Neural cell (in vitro differentiated cells): ENCODE results near the gene HOMER2. TPM values are rescaled to one million over a fixed set of nuclear protein-coding genes. Genes with fewer than 3 reads are reported as not detected.

ENCODE experiments used
- H2AFZ ChIP-seq: fragments of 200-600, 300-800 bp; sonication (generic), shearing (Covaris generic); 2 replicates; pipeline ENCODE4 v1.6.0; 2014; ENCODE audit warnings: low read depth, mild to moderate bottlenecking, antibody characterized with exemption, low read length, moderate library complexity
- H3F3A ChIP-seq: fragments of 200-600 bp; shearing (Covaris generic); 2 replicates; pipeline ENCODE4 v1.6.1; 2016; ENCODE audit warnings: mild to moderate bottlenecking, moderate library complexity, mixed read lengths, antibody characterized with exemption, low read length; ENCODE audit not compliant: insufficient read depth, poor library complexity, severe bottlenecking
- H3K27ac ChIP-seq: fragments of 200-600, 300-800 bp; sonication (generic), shearing (Covaris generic); 2 replicates; pipeline ENCODE4 v1.5.1; 2014; ENCODE audit warnings: mild to moderate bottlenecking, low read length, moderate library complexity
- H3K27me3 ChIP-seq: fragments of 300-800, 200-600 bp; sonication (generic), shearing (Covaris generic); 2 replicates; pipeline ENCODE4 v1.6.0; 2014; ENCODE audit warnings: mild to moderate bottlenecking, low read depth, low read length, moderate library complexity; ENCODE audit not compliant: insufficient read depth
- H3K36me3 ChIP-seq: fragments of 300-800, 200-600 bp; sonication (generic), shearing (Covaris generic); 2 replicates; pipeline ENCODE4 v1.5.1; 2014; ENCODE audit warnings: mild to moderate bottlenecking, antibody characterized with exemption, low read length, moderate library complexity; ENCODE audit not compliant: insufficient read depth
- H3K4me2 ChIP-seq: fragments of 300-800, 200-600 bp; sonication (generic), shearing (Covaris generic); 2 replicates; pipeline ENCODE4 v1.6.0; 2014; ENCODE audit warnings: mild to moderate bottlenecking, low read length
- H3K4me3 ChIP-seq: fragments of 300-800, 200-600 bp; sonication (generic), shearing (Covaris generic); 2 replicates; pipeline ENCODE4 v1.5.1; 2014; ENCODE audit warnings: mild to moderate bottlenecking, low read length, moderate library complexity
- H3K79me2 ChIP-seq: fragments of 200-600 bp; shearing (Covaris generic); replicated peaks from 2 replicates; pipeline ENCODE4 v1.6.0; 2014; ENCODE audit warnings: mild to moderate bottlenecking, low read length, moderate library complexity; ENCODE audit not compliant: insufficient read depth
- H3K9ac ChIP-seq: fragments of 300-800, 200-600 bp; sonication (generic), shearing (Covaris generic); 2 replicates; pipeline ENCODE4 v1.6.1; 2016; ENCODE audit warnings: mild to moderate bottlenecking, low read length, mixed read lengths
- H3K9me2 ChIP-seq: fragments of 200-600 bp; shearing (Covaris generic); 2 replicates; pipeline ENCODE4 v1.6.1; 2016; ENCODE audit warnings: mild to moderate bottlenecking, low read length, mixed read lengths; ENCODE audit not compliant: insufficient read depth
- H3K9me3 ChIP-seq: fragments of 200-600, 300-800 bp; sonication (generic), shearing (Covaris generic); 2 replicates; pipeline ENCODE4 v1.6.1; 2016; ENCODE audit warnings: mild to moderate bottlenecking, mixed run types, low read length, moderate library complexity, mixed read lengths
- H4K20me1 ChIP-seq: fragments of 200-600 bp; shearing (Covaris generic); 2 replicates; pipeline ENCODE4 v1.6.1; 2016; ENCODE audit warnings: mild to moderate bottlenecking, mixed run types; ENCODE audit not compliant: insufficient read depth
- CTCF ChIP-seq: fragments of 450-650 bp; IDR thresholded peaks from 2 replicates; pipeline ENCODE4 v1.5.1; 2014; ENCODE audit warnings: antibody characterized with exemption, mild to moderate bottlenecking, moderate library complexity; ENCODE audit not compliant: poor library complexity, severe bottlenecking
- EP300 ChIP-seq: fragments of 450-650 bp; conservative IDR thresholded peaks from 2 replicates; pipeline ENCODE4 v1.6.1; 2014; ENCODE audit warnings: antibody characterized with exemption, mild to moderate bottlenecking, moderate library complexity; ENCODE audit not compliant: poor library complexity, severe bottlenecking
- EZH2 ChIP-seq: fragments of 200-600, 300-800 bp; shearing (Covaris generic), sonication (generic); IDR thresholded peaks from 2 replicates; pipeline ENCODE4 v1.6.1; 2014; ENCODE audit warnings: antibody characterized with exemption, low read length, borderline replicate concordance, mild to moderate bottlenecking; ENCODE audit not compliant: insufficient read depth, poor library complexity, severe bottlenecking
- MXI1 ChIP-seq: fragments of 450-650 bp; conservative IDR thresholded peaks from 2 replicates; pipeline ENCODE4 v1.6.1; 2014; ENCODE audit warnings: antibody characterized with exemption, mild to moderate bottlenecking; ENCODE audit not compliant: poor library complexity, severe bottlenecking
- POLR2AphosphoS5 ChIP-seq: IDR thresholded peaks from 2 replicates; pipeline ENCODE4 v1.6.1; 2012
- RAD21 ChIP-seq: fragments of 450-650 bp; conservative IDR thresholded peaks from 2 replicates; pipeline ENCODE4 v1.6.1; 2014; ENCODE audit warnings: antibody characterized with exemption, mild to moderate bottlenecking, moderate library complexity
- REST ChIP-seq: IDR thresholded peaks from 2 replicates; pipeline ENCODE4 v1.6.1; 2012; ENCODE audit warnings: borderline replicate concordance
- SMC3 ChIP-seq: fragments of 450-650 bp; conservative IDR thresholded peaks from 2 replicates; pipeline ENCODE4 v1.6.1; 2014; ENCODE audit warnings: antibody characterized with exemption, mild to moderate bottlenecking, moderate library complexity; ENCODE audit not compliant: poor library complexity
- TAF1 ChIP-seq: IDR thresholded peaks from 2 replicates; pipeline ENCODE4 v1.6.1; 2012; ENCODE audit warnings: low read depth
- polyA plus RNA-seq: library from polyadenylated mRNA; depleted of rRNA; stranded (reverse); fragments of >200 nt; gene quantifications from 2 replicates; pipeline ENCODE4 v1.2.3, GENCODE V29; 2014

The HOMER2 gene
- polyA plus RNA-seq, 1 donor from 2014 or later = 21.7 TPM

DNA sequence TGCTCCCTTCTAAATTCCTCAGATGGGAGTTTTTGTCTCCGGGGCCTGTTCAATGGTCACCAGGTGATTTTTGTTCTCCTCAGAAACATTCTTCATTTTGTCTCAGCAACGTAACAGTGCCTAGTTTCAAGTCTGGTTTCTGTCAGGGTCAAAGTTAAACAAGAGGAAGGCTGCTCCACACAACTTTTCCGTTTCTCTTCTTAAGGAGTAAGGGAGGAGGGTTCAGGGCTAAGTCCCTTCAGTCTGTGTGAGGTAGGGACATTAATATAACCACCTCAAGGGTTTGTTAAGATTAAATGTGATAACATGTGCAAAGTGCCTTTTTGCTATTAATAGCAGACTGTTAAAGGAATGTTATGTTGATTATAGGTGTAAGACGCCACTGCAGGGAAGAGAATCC lies 41.8 kb downstream of the HOMER2 start:
- Histone ChIP-seq H3K79me2 (no peaks in the 10 kb centered on the region), H3K9ac (no peak overlapping the region), H3K27me3 (no peaks in the 10 kb centered on the region), H3K27ac (no peak overlapping the region), H4K20me1 (no peaks in the 10 kb centered on the region), H3K36me3 (no peaks in the 10 kb centered on the region), H3K9me3 (no peaks in the 10 kb centered on the region), H3K9me2 (no peaks in the 10 kb centered on the region), H2AFZ (no peak overlapping the region), H3K4me2 (no peak overlapping the region), H3F3A (no peaks in the 10 kb centered on the region), H3K4me3 (no peak overlapping the region)
- no peak for TF ChIP-seq RAD21
- no peak for TF ChIP-seq MXI1
- TF ChIP-seq TAF1 = no peak
- no peak for TF ChIP-seq EP300
- TF ChIP-seq REST = no peak
- TF ChIP-seq CTCF = no peak
- no peak for TF ChIP-seq SMC3
- no peak for TF ChIP-seq POLR2AphosphoS5
- no peak for TF ChIP-seq EZH2

GRCh38 chr15:82909080-82909815 lies 43.3 kb downstream of the HOMER2 start:
- TF ChIP-seq SMC3 = no peak
- no peak for TF ChIP-seq POLR2AphosphoS5
- TF ChIP-seq REST = no peak
- no peak for TF ChIP-seq CTCF
- TF ChIP-seq EP300 = no peak
- no peak for TF ChIP-seq EZH2
- no peak for TF ChIP-seq RAD21
- Histone ChIP-seq H3K9me2 (no peaks in the 10 kb centered on the region), H3K36me3 (no peaks in the 10 kb centered on the region), H3K27me3 (no peaks in the 10 kb centered on the region), H3K9me3 (no peaks in the 10 kb centered on the region), H3K4me3 (no peak overlapping the region), H2AFZ (no peak overlapping the region), H4K20me1 (no peaks in the 10 kb centered on the region), H3K27ac (no peak overlapping the region), H3K79me2 (no peaks in the 10 kb centered on the region), H3K9ac (no peak overlapping the region), H3K4me2 (no peak overlapping the region), H3F3A (no peaks in the 10 kb centered on the region)
